ENCODE results near the gene SLC35F3.

SLC35F3 gene

GRCh38 chr1:233912909-233913308, 8.4 kb downstream of the SLC35F3 start:
- no peak for DNase-seq

GRCh38 chr1:233916706-233917105, 12.2 kb downstream of the SLC35F3 start:
- DNase-seq: no peak

DNA sequence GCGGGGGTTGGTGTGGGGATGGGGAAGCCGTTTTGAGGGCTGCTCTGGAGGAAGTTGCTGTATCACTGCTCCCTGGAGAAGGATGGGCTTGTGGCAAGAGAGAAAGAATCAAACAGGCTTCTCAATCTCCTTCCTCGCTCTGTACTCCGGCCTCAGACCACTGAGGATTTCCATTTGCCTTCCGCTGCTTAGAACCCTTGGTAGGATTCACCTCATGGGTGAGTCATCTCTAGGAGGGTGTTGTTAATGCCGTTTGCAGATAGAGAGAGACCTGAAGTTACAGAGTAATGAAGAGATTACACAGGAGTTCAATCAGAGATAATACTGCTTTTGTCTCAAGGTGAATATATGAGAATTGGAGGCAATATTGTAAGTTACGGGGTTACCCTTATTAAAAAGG, 15.3 kb downstream of the SLC35F3 start:
- no peak for DNase-seq

DNA sequence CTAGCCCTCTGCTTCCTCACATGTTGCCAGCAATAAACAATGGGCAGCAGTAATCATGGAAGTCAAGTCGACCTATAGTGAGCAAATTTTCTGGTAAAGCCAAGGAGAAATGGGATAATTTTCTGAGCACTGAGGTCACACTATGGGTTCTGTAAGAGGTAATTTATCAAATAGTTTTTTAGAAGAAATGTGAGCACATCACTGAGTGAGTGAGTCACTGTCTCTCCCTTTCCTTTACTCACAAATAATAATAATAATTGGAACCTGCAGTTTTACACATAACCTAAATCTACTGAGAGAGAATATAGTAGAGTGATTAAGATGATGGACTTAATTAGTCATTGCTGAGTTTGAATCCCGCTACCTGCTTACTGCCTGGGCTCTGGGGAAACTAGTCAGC, 23.6 kb downstream of the SLC35F3 start:
- DNase-seq: no peak

DNA sequence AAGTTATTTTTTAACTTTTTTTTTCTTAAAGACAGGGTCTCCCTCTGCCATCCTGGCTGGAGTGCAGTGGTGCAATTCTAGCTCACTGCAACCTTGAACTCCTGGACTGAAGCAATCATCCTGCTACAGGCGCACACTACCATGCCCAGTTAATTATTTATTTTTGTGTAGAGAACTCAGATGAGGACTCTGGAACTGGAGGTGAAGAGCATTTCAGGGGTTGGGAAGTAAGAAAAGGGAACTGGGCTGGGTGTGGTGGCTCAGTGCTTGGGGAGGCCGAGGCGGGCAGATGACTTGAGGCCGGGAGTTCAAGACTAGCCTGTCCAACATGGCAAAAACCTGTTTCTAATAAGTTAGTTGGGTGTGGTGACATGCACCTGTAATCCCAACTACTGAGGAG, 28.9 kb downstream of the SLC35F3 start:
- no peak for DNase-seq

GRCh38 chr1:233935297-233935868, 30.9 kb downstream of the SLC35F3 start:
- no peak for DNase-seq

- no peak for DNase-seq
These were observed 31.9 kb downstream of the SLC35F3 start for GRCh38 chr1:233936422-233936821.

- no peak for DNase-seq
These were observed 32.4 kb downstream of the SLC35F3 start for GRCh38 chr1:233936842-233937241.

GRCh38 chr1:233938476-233938875, 34.0 kb downstream of the SLC35F3 start:
- DNase-seq: no peak

DNA sequence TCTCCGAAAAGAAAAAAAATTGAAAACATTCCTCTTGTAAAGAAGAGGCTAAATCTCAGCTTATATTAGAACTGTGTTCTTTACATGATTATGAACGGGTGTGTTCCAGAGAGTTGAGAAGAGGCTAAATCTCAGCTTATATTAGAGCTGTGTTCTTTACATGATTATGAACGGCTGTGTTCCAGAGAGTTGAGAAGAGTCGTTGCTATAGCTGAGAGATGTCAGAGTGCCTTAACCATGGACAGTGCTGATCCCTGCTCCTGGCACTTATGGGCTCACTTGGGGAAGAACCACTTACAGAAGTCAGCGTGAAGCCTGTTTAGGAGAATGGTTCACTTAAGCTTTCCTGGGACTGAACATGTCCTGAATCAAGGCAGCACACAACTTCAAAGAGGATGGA, 35.0 kb downstream of the SLC35F3 start:
- no peak for DNase-seq

DNA sequence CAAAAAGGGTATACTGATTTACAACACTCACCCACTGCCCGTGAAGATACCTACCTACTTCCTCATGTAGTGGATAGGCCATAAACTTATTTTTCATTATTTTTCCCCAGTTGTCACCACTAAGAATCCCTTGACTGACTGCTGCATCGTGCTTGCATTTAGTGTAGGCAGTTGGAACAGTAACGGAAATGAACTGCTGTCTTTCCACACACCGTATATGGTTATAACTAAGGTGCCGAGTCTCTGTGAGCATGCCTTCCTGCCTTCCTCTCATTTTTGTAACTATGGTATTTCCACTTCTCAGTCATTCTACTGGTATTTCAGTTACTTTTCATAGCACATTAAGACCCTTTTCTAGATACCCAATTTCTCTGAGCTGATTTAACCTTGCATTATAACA, 36.4 kb downstream of the SLC35F3 start:
- DNase-seq: no peak

DNA sequence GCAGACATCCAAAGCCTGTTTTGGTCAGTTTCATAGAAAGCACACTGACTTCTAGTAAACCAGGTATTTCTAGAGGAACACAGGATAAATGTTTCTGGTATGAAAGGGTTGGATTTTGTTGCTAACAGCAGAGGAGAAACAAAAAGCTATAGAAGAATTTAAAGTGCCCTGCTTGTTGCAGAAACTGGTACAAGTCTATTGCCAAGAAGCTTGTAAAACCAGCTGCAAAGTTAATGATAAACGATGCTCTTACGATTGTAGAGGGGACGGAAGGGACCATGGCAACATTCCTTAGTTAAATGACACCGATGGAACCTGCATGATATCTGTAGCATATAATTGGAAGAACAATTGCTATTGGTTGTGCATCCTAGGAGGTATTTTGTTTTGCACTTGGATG, 40.1 kb downstream of the SLC35F3 start:
- DNase-seq: no peak

DNA sequence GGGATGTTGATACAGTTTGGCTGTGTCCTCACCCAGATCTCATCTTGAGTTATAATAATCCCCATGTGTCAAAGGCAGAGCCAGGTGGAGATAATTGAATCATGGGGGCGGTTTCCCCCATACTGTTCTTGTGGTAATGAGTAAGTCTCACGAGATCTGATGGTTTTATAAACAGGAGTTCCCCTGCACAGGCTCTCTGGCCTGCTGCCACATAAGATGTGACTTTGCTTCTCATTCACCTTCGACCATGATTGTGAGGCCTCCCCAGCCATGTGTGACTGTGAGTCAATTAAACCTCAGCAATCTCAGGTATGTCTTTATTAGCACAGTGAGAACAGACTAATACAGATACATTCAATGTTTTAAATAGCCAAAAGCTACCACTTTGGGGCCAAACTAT, 41.1 kb downstream of the SLC35F3 start:
- no peak for DNase-seq

GRCh38 chr1:233945979-233946378, 41.5 kb downstream of the SLC35F3 start:
- DNase-seq: no peak

DNA sequence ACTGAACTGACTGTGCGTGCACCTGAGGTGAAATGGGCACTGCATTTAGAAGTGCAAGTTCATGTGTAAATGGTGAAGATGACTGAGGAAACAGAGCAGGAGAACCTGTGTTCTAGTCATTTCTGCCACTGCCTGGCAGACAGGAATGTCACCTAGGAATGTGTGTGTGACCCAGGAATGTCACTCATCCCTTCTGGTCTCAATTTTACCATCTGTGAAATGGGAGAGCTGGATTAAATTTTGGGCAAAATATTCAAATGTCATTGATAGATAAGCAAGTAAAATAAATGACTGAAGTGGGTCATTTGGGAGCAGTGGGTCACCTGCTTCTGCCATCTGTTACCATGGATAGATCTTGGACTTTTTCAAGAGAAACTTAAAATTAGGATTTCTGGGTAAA, 42.2 kb downstream of the SLC35F3 start:
- no peak for DNase-seq

GRCh38 chr1:233951804-233952203, 47.3 kb downstream of the SLC35F3 start:
- DNase-seq: no peak

DNA sequence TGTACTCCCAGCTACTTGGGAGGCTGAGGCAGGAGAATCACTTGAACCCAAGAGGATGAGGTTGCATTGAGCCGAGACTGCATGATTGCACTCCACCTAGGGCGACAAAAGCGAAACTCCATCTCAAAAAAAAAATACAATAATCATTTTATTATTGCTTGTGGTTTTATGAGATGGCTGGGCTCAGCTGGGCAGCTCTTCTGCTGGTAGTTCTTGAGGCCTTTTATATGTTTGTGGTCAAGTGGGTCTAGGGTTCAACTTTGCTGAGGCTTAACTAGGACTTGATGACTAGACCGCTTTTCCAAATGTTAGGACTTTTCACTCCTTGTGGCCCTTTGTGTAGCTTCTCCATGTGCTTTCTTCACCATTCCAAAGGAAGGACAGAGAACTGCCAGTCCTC, 53.2 kb downstream of the SLC35F3 start:
- DNase-seq: no peak

- no peak for DNase-seq
These were observed 54.6 kb downstream of the SLC35F3 start for GRCh38 chr1:233959102-233959501.

DNA sequence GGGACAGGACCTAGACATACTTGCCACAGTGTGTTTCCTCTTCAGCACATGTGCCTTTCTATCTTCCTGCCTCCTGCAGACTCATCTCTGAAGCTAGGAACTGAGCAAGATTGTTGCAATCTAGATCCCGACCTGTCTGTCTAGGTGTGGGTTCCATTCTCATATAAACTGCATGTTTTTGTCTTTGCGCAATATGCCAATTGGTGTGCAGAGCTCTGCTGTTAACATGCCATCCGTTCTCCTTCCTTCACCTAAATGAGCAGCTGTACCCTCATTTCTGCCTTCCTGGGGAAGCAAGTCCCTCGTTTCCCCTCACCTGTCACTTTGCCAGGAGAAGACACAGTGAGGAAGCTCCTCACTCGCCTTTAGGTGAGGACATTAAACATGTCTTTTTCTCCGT, 55.5 kb downstream of the SLC35F3 start:
- no peak for DNase-seq

- DNase-seq: no peak
These were observed 55.9 kb downstream of the SLC35F3 start for GRCh38 chr1:233960386-233960785.

- no peak for DNase-seq
These were observed 58.4 kb downstream of the SLC35F3 start for GRCh38 chr1:233962878-233963277.

- no peak for DNase-seq
These were observed 61.4 kb downstream of the SLC35F3 start for GRCh38 chr1:233965856-233966255.

DNA sequence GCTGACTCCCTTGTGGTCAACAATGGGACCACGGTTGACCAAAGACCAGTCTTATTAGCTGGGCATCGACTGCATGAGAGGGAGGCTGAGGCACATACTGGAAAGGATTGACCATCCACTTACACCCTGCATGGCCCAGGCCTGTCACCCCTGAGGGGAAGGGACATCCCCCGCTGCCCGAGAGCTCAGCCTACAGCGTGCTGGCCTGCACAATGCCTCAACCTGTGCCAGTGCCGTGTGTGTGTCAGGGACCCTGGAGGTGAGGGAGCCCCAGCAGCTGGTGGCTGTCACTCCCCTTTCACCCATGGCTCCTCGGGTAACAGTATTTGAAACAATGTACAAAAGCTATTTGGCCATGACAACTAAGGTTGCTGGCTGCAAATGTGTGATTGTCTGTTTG, 67.3 kb downstream of the SLC35F3 start:
- no peak for DNase-seq

GRCh38 chr1:233972563-233972950, 68.1 kb downstream of the SLC35F3 start:
- DNase-seq: no peak

DNA sequence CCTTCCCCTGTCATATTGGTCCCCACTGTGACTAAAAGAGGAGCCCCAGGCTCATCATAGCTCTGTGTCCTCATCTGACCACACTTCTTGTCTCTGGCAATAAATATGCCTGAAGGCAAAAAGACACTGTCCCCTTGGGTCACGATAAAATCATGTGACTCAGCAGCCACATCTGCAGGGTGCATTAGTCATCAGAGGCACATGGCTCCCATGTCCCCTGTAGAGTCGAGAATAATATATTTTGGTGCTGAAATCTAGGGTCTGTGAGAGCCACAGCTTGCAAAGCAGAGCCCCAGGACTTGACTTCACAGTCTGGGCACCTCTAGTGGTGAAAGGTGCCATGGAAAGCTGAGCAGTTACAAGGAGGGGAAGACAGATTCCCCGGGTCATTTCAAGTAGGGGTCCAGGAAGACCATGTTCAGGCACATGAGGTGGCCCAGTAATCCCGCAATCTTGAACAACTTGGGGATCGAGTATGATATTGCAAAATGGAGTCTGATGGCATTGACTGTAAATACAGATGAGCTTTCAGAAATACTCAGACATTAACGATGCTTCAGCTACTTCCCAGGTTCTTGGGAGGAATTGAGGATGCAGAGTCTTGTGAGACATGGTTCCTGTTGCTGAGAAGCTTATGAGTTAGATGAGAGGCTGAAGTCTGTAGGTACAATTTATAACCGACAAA, 68.6 kb downstream of the SLC35F3 start:
- peak; percentile 54 for DNase-seq

All from MV-4-11 (cell line).